Body of pancreas (tissue), 4 donors: ENCODE results near the gene FOXK1. TPM values are rescaled to one million over a fixed set of nuclear protein-coding genes. Genes with fewer than 3 reads are reported as not detected.

Source experiments
- ATAC-seq: fragments of 150-250 bp; one replicate; pipeline ENCODE4 v1.9.1; 2016
- DNase-seq, 4 donors: peaks; one replicate each; pipeline ENCODE4 v3.0.0-alpha.2; 2019
- H3K27ac ChIP-seq, 4 donors: fragments of 200-600 bp; sonication (generic); 1 replicate in 3 of 4; 2 replicates in 1 of 4; pipeline versions ENCODE4 v1.5.1 to v1.6.1; 2016 to 2019; ENCODE audit warnings: mild to moderate bottlenecking in 1 of 4, mixed read lengths in 1 of 4, moderate library complexity in 1 of 4
- H3K27me3 ChIP-seq, 2 donors: fragments of 200-600 bp; sonication (generic); one replicate each; pipeline ENCODE4 v1.6.0; 2016; ENCODE audit warnings: mild to moderate bottlenecking in 1 of 2
- H3K36me3 ChIP-seq, 2 donors: fragments of 200-600 bp; sonication (generic); replicated peaks in 1 of 2; 2 replicates each; pipeline ENCODE4 v1.5.1; 2016; ENCODE audit warnings: low read depth in 2 of 2; ENCODE audit not compliant: insufficient read depth in 1 of 2
- H3K4me1 ChIP-seq: fragments of 200-600 bp; sonication (generic); one replicate; pipeline ENCODE4 v1.6.0; 2016
- H3K4me3 ChIP-seq, 2 donors: fragments of 200-600 bp; sonication (generic); 1 replicate in 1 of 2; 2 replicates in 1 of 2; pipeline ENCODE4 v1.5.1; 2016 to 2019
- H3K9me3 ChIP-seq, 3 donors: fragments of 200-600 bp; sonication (generic); 1 replicate in 2 of 3; 2 replicates in 1 of 3; pipeline ENCODE4 v1.5.1; 2016
- CTCF ChIP-seq, 7 experiments: fragments of 450-650 bp in 4 of 7; fragments of 200-600 bp in 3 of 7; sonication (generic) in 3 of 7; IDR thresholded peaks; one replicate each; pipeline ENCODE4 v1.5.1; 2016 to 2019; ENCODE audit warnings: antibody characterized with exemption in 7 of 7
- POLR2A ChIP-seq, 3 donors: fragments of 450-650 bp; IDR thresholded peaks; one replicate each; pipeline ENCODE4 v1.6.1; 2016; ENCODE audit warnings: antibody characterized with exemption in 3 of 3, mild to moderate bottlenecking in 2 of 3
- WGBS, 2 donors: methylation state at CpG; one replicate each; pipeline ENCODE4 v1.1.5; 2017; 5-methylcytosine and 5-hydroxymethylcytosine counted together
- intact Hi-C: fragments of 100-400 bp; cut with DNase I; formaldehyde crosslinking; loops from one replicate; pipeline ENCODE4 v1.15.1; 2023
- total RNA-seq, 2 donors: library from RNA; depleted of rRNA; stranded (reverse); fragments of >200 nt; gene quantifications; one replicate each; pipeline ENCODE4 v1.1.0, GENCODE V29; 2016

The FOXK1 gene
- total RNA-seq, 2 donors from 2014 or later, result 16.2 to 17.6 TPM

GRCh38 chr7:4805110-4805983 lies 123.3 kb downstream of the FOXK1 start:
- intact Hi-C loops, result no loop called here
- H3K27ac ChIP-seq, result no peak overlapping the region
- H3K27me3 ChIP-seq, result no peaks in the 10 kb centered on the region
- WGBS, 2 donors, result 72 to 75% methylated on average over 12 to 19 of the region's 29 CpGs
- no peak for ATAC-seq
- DNase-seq, result peak in 1 of 4 donors; percentile 10
- H3K9me3 ChIP-seq, result no peaks in the 10 kb centered on the region
- H3K4me3 ChIP-seq, result no peak overlapping the region
- no peaks in the 10 kb centered on the region for H3K4me1 ChIP-seq
- no peak for TF ChIP-seq POLR2A (IDR thresholded peaks at IDR 0.05)
- TF ChIP-seq CTCF (IDR thresholded peaks at IDR 0.05), result no peak
- no peaks in the 10 kb centered on the region for H3K36me3 ChIP-seq

- DNase-seq (no peak), ATAC-seq (no peak)
- Histone ChIP-seq H3K4me3 (no peak overlapping the region), H3K36me3 (no peaks in the 10 kb centered on the region), H3K4me1 (no peaks in the 10 kb centered on the region), H3K27ac (no peak overlapping the region), H3K27me3 (no peaks in the 10 kb centered on the region), H3K9me3 (no peaks in the 10 kb centered on the region)
- intact Hi-C loops, result no loop called here
- 53 to 54% methylated on average over 8 of the region's 8 CpGs for WGBS, 2 donors
- TF ChIP-seq POLR2A (IDR thresholded peaks at IDR 0.05), result no peak
- no peak for TF ChIP-seq CTCF (IDR thresholded peaks at IDR 0.05)
Measured at GRCh38 chr7:4805984-4806300, 123.8 kb downstream of the FOXK1 start.

- H3K27me3 ChIP-seq, result no peaks in the 10 kb centered on the region
- no peaks in the 10 kb centered on the region for H3K9me3 ChIP-seq
- no peak overlapping the region for H3K4me3 ChIP-seq
- no peak for DNase-seq
- intact Hi-C loops, result no loop called here
- no peak for TF ChIP-seq POLR2A (IDR thresholded peaks at IDR 0.05)
- no peak for TF ChIP-seq CTCF (IDR thresholded peaks at IDR 0.05)
- no peaks in the 10 kb centered on the region for H3K36me3 ChIP-seq
- ATAC-seq, result no peak
- no peaks in the 10 kb centered on the region for H3K4me1 ChIP-seq
- no peak overlapping the region for H3K27ac ChIP-seq
- WGBS, 2 donors, result 75 to 76% methylated on average over 17 of the region's 17 CpGs
Measured at GRCh38 chr7:4806983-4807597, 125.0 kb downstream of the FOXK1 start.

- 47 to 72% methylated on average over 3 of the region's 5 CpGs for whole genome bisulfite sequencing, 2 donors
- H3K27ac ChIP-seq, result no peak overlapping the region
Measured at GRCh38 chr7:4807598-4808016, 125.5 kb downstream of the FOXK1 start.

More at GRCh38 chr7:4807598-4808016, 125.5 kb downstream of the FOXK1 start:
- Histone ChIP-seq H3K27me3 (no peaks in the 10 kb centered on the region), H3K36me3 (no peaks in the 10 kb centered on the region), H3K4me3 (no peak overlapping the region), H3K9me3 (no peaks in the 10 kb centered on the region), H3K4me1 (no peaks in the 10 kb centered on the region)
- TF ChIP-seq POLR2A (IDR thresholded peaks at IDR 0.05) (no peak), CTCF (IDR thresholded peaks at IDR 0.05) (no peak)
- DNase-seq (no peak), ATAC-seq (no peak)
- intact Hi-C loops, result no loop called here
